GM12892 (cell line): ENCODE data around the gene SEMA6B.

Experiments
- DNase-seq: peaks from one replicate; pipeline ENCODE4 v3.0.0; 2011; ENCODE audit not compliant: insufficient read length
- FAIRE-seq: peaks from 2 replicates; lab custom pipeline; 2011; peaks lifted over from hg19 to GRCh38; lab: Jason Lieb, UNC
- POLR2A ChIP-seq: IDR thresholded peaks from 2 replicates; pipeline ENCODE4 v1.6.1; 2011; ENCODE audit warnings: low read depth, low read length, control low read depth
- POLR2AphosphoS5 ChIP-seq: IDR thresholded peaks from 2 replicates; pipeline ENCODE4 v1.6.1; 2011; ENCODE audit warnings: low read depth, low read length, control low read depth
- TAF1 ChIP-seq: IDR thresholded peaks from 2 replicates; pipeline ENCODE4 v1.6.1; 2011; ENCODE audit warnings: low read depth, mild to moderate bottlenecking, control low read depth, low read length, borderline replicate concordance

Gene SEMA6B

GRCh38 chr19:4584670-4585460 lies 25.4 kb upstream of the SEMA6B start:
- peak; percentile 25 for DNase-seq
- no peak for TF ChIP-seq POLR2A
- TF ChIP-seq TAF1 = no peak
- no peak for TF ChIP-seq POLR2AphosphoS5
- FAIRE-seq = no peak

GRCh38 chr19:4583961-4584669 lies 24.6 kb upstream of the SEMA6B start:
- FAIRE-seq (no peak), DNase-seq (no peak)
- TF ChIP-seq TAF1 = no peak
- no peak for TF ChIP-seq POLR2AphosphoS5

DNA sequence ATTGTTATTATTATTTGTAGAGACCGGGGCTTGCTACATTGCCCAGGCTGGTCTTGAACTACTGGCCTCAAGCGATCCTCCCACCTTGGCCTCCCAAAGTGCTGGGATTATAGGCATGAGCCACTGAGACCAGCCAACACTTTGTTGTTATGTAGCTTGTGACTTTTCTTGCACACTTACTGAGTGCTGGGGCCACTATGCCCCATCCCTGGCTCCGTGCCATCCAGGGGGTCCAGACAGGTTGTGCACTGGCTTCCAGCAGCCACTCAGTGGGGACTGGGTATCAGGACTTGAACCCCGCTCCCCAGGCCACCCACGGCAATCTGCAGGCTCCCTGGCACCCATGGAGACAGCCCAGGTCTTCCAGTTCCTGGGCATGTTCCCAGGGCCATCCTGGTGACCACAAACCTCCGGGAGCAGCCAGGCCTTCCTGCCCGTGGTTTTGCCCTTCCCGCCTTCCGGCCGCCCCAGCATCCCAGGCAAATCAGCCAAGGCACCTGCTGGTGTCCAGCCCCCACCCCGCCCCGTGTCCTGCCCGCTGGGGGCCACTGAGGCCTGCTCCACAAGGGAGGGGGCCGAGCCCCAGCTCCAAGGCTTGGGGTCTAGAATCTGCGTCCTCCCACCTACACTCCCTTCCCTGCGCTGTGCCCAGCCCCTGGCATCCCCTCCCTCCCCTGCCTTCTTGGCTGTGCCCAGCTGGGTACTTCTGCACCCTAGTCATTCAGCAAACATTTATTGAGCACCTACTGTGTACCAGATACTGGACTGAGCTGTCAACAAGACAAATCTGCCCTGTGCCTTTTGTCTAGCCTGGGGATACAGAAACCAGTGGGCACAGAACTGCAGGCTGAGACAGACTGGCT lies 23.7 kb upstream of the SEMA6B start:
- TF ChIP-seq POLR2A (no peak), TAF1 (no peak), POLR2AphosphoS5 (no peak)
- DNase-seq (no peak), FAIRE-seq (no peak)

GRCh38 chr19:4581666-4582553 lies 22.4 kb upstream of the SEMA6B start:
- no peak for FAIRE-seq
- no peak for TF ChIP-seq POLR2AphosphoS5
- TF ChIP-seq TAF1 = no peak
- no peak for TF ChIP-seq POLR2A
- DNase-seq = no peak

GRCh38 chr19:4580961-4581665 lies 21.6 kb upstream of the SEMA6B start:
- no peak for TF ChIP-seq TAF1
- FAIRE-seq (no peak), DNase-seq (no peak)

DNA sequence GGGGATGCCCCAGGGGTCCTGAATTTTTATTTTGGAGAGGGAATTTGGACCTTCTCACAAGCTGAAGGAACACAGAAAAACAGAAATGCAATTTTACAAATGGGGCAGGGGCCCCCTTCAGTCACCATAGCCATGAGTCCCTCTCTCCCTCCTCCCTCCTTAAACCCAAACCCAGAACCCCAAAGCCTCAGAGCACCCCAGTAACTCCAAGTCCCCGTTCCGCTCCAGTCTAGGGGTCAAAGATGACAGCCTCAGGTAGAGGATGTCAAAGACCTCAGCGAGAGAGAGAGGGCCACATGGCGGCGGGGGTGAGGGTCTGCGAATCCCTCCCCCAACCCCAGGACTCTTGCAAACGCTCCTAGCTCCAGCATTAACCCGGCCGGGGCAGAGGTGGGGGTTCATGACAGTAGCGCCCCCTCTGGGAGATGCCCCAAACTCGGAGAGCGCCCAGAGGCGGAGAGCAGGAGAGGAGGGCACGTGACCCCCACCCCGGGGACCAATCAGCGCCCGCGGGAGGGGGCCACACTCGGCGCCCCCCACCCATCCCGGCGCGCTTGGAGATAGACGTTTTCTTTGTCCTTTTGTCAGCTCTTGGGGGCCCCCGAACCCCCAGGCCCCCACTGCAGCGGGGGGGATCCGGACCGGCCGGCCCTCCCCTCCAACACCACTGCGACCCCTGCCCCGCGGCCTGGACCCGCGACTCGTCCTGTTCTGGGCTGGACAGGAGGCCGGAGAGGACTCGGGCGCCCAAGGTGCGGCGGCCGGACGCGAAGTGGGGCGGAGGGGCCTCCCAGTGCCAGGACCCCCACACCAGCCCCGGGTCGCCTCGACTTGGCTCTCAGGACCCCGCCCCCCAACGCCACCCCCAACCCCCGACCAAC lies 20.8 kb upstream of the SEMA6B start:
- FAIRE-seq = no peak
- no peak for TF ChIP-seq TAF1
- no peak for TF ChIP-seq POLR2A
- no peak for TF ChIP-seq POLR2AphosphoS5
- no peak for DNase-seq

DNA sequence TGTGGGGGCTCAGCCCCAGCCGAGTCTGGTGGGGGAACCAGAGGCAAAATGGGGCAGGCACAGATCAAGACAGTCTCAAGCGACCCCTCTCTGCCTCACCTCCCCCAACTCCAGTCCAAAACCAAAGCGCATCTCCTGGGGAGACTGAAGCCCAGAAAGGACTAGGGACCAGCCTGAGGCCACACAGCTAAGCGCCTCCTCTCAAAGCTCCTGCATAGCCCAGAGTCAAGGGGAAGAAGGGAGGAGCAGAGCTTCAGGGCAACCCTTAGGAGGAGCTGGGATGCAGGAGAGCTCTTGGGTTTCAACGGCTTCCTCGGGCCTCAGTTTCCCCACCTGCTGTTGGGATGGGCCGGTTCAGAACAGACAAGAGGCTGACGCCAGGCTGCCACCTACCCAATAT lies 19.9 kb upstream of the SEMA6B start:
- FAIRE-seq = no peak
- no peak for TF ChIP-seq POLR2A
- no peak for TF ChIP-seq POLR2AphosphoS5
- no peak for TF ChIP-seq TAF1
- DNase-seq = no peak

DNA sequence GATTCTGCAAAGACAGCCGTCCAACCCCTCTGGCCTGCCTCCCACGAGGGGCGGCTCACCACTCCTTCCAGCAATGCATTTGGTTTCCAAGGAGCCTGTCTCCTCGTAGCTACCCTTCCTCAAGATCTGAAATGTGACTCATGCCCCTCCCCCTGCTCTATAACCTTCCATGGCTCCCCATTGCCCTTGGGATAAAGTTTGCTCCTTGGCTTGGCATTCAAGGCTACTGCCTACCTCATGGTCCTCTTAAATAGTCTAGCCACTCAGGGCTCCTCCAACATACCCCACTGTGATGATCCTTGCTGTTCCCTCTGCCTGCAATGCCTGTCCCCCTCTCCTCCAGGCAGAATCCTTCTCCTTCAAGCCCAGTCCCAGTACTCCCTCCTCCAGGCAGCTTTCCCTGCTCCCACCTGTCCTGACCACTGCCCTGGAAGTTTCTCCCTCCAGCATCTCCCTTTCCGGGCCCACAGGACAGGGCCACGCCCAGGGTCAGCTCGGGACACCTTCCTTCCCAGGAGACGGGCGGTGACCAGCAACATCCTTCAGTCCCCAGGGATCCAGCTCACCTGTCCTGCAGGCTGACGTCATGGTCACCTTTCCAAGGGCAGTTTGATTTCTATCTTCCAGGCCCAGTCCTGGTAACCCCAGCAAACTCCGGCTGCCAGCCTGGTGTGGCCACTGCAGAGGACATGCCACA lies 19.2 kb upstream of the SEMA6B start:
- FAIRE-seq (no peak), DNase-seq (no peak)

More for the DNA sequence above, 19.2 kb upstream of the SEMA6B start:
- TF ChIP-seq TAF1 (no peak), POLR2AphosphoS5 (no peak), POLR2A (no peak)
